ENCODE data around the gene RNF40. TPM values are rescaled to one million over a fixed set of nuclear protein-coding genes. Genes with fewer than 3 reads are reported as not detected.

RNF40 gene
- total RNA-seq, 1 experiment from 2014 or later, result 87.1 TPM

GRCh38 chr16:30740364-30741251 lies 21.5 kb upstream of the RNF40 start:
- DNase-seq (ENCODE audit: extremely low read depth, low read depth), result no peak

GRCh38 chr16:30741461-30741914 lies 20.6 kb upstream of the RNF40 start:
- DNase-seq (ENCODE audit: extremely low read depth, low read depth), result no peak

GRCh38 chr16:30743716-30744115 lies 18.4 kb upstream of the RNF40 start:
- DNase-seq (ENCODE audit: extremely low read depth, low read depth), result no peak

- DNase-seq (ENCODE audit: extremely low read depth, low read depth), result no peak
These were observed 17.9 kb upstream of the RNF40 start for GRCh38 chr16:30744183-30744582.

DNA sequence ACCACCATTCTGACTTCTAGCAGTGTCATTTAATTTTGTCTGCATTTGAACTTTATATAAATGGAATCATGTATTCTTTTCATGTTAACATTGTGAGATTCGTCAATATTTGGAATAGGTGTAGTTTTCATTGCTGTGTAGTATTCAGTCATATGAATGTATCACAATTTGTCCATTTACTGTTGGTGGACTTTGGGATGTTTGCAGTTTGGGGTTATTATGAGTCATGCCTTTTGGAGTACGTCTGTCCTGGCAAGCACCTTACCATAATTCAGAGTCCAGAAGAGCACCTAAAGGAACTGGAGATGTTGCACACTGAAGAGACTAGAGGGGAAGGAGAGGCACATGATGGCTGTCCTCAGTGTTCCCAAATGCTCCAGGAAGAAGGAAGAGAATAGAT lies 17.0 kb upstream of the RNF40 start:
- no peak for DNase-seq (ENCODE audit: extremely low read depth, low read depth)

- DNase-seq (ENCODE audit: extremely low read depth, low read depth), result no peak
These were observed 15.4 kb upstream of the RNF40 start for GRCh38 chr16:30746638-30747175.

- no peak for DNase-seq (ENCODE audit: extremely low read depth, low read depth)
These were observed 14.8 kb upstream of the RNF40 start for GRCh38 chr16:30747331-30747730.

- DNase-seq (ENCODE audit: extremely low read depth, low read depth), result peak; percentile 99
These were observed 14.1 kb upstream of the RNF40 start, which contains the start of gene PHKG2 for GRCh38 chr16:30747799-30748633. PHKG2 (plus strand) TSS chr16:30748425; CDS start chr16:30748821, 396 bp downstream.

- no peak for DNase-seq (ENCODE audit: extremely low read depth, low read depth)
These were observed 13.3 kb upstream of the RNF40 start for GRCh38 chr16:30748634-30749445.

- DNase-seq (ENCODE audit: extremely low read depth, low read depth), result no peak
These were observed 11.9 kb upstream of the RNF40 start for GRCh38 chr16:30750201-30750600.

DNA sequence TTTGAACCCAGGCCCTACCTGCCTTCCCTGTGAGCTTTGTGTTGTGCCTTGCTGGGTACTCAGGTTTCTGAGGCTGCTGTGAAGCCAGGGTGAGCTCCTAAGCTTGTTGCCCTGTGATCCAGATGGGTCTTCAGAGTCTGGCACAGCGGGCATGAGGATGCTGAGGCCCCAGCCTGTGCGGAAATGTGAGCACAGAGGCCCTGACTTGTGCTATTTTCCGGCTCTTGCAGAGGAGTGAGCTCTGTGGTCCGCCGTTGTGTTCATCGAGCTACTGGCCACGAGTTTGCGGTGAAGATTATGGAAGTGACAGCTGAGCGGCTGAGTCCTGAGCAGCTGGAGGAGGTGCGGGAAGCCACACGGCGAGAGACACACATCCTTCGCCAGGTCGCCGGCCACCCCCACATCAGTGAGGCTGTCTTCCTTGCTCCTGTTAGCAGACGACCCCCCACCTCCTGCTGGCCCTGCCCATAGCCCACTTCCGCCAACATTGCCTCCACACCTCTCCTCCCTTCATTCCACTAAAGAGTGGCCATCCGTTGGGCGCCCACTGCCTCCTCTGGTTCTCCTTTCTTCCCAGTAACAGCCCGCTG lies 11.2 kb upstream of the RNF40 start:
- DNase-seq (ENCODE audit: extremely low read depth, low read depth), result no peak

- no peak for DNase-seq (ENCODE audit: extremely low read depth, low read depth)
These were observed 8.5 kb upstream of the RNF40 start for GRCh38 chr16:30753596-30753995.

GRCh38 chr16:30755955-30756780 lies 6.0 kb upstream of the RNF40 start:
- DNase-seq (ENCODE audit: extremely low read depth, low read depth), result no peak

- DNase-seq (ENCODE audit: extremely low read depth, low read depth), result no peak
These were observed 5.4 kb upstream of the RNF40 start for GRCh38 chr16:30756781-30757100.

- DNase-seq (ENCODE audit: extremely low read depth, low read depth), result no peak
These were observed 4.8 kb upstream of the RNF40 start for GRCh38 chr16:30757316-30757715.

DNA sequence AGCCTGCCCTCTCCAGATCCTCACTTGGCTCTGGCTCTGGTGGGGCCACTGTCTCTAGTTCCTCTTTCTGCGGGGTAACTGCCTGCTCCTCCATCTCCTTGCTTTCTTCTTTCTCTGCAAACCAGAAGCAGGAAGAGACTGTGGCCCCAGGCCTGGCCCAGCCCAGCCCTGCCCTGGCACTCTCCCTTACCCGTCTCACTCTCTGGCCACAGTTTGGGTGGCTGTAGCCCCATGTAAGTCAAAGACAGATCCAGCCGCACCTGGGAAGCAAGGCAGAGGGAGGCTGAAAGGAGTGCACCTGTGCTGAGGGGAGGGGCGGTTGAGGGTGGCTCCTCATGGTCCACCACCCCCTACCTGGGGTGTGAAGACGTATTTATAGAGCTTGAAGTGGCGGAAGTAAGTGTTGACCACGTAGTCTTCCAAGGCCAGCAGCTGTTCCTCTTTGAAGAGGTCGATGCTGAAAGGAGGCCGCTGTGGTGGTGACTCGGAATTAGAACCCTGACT lies 3.1 kb upstream of the RNF40 start:
- DNase-seq (ENCODE audit: extremely low read depth, low read depth), result no peak

DNA sequence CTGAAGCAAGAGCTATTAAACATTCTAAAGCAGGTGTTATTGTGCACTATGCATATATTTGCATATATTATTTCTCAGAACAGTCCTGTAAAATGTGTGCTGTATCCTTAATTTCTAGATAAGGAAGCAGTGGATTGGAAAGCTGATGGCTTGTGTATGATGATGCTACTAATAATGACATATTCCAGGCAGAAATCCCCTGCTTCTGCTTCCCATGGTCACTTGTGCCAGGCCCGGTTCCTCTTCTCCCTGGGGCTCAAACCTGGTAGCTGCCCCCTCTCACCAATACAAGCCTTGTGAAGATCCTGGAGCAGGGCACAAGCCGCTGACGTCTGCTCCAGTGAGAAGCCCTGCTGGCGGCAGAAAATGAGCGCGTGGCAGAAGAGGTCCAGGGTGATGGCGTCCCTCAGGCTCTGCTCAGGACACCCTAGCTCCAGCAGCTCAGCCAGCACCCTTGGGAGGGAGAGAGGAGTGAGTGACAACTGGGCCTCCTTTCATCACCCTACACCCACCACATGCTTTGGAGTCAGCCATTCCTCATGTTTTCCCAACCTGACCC lies 2.0 kb upstream of the RNF40 start:
- DNase-seq (ENCODE audit: extremely low read depth, low read depth), result no peak

- no peak for DNase-seq (ENCODE audit: extremely low read depth, low read depth)
These were observed 1.3 kb upstream of the RNF40 start for GRCh38 chr16:30760577-30761426.

All from NCI-H460 (cell line).